Prostate gland (tissue), 2 donors: ENCODE measurements around the gene IL16. TPM values are rescaled to one million over a fixed set of nuclear protein-coding genes. Genes with fewer than 3 reads are reported as not detected.

Experiments used
- DNase-seq: peaks from one replicate; pipeline ENCODE4 v3.0.0-alpha.2; 2019; ENCODE audit warnings: low spot score
- H3K27ac ChIP-seq, 2 donors: fragments of 200-600 bp; sonication (generic); 2 replicates each; pipeline ENCODE4 v1.5.1; 2017 to 2019
- H3K27me3 ChIP-seq: fragments of 200-600 bp; sonication (generic); replicated peaks from 2 replicates; pipeline ENCODE4 v1.5.1; 2019; ENCODE audit not compliant: insufficient read depth
- H3K36me3 ChIP-seq, 2 donors: fragments of 200-600 bp; sonication (generic); 1 replicate in 1 of 2; 2 replicates in 1 of 2; pipeline versions ENCODE4 v1.5.1 to v1.8.1; 2017 to 2019
- H3K4me1 ChIP-seq: fragments of 200-600 bp; sonication (generic); replicated peaks from 2 replicates; pipeline ENCODE4 v1.5.1; 2019
- H3K4me3 ChIP-seq, 2 donors: fragments of 200-600 bp; sonication (generic); 2 replicates each; pipeline ENCODE4 v1.5.1; 2017 to 2019
- H3K9me3 ChIP-seq: fragments of 200-600 bp; sonication (generic); 2 replicates; pipeline ENCODE4 v1.5.1; 2017
- POLR2A ChIP-seq: fragments of 450-650 bp; IDR thresholded peaks from one replicate; pipeline ENCODE4 v1.6.1; 2016; ENCODE audit warnings: antibody characterized with exemption, mild to moderate bottlenecking
- POLR2AphosphoS5 ChIP-seq: sonication (generic); formaldehyde crosslinking; IDR thresholded peaks from one replicate; pipeline ENCODE4 v1.6.1; 2017; ENCODE audit warnings: antibody characterized with exemption
- WGBS: methylation state at CpG from one replicate; pipeline ENCODE4 v1.1.5; 2018; 5-methylcytosine and 5-hydroxymethylcytosine counted together
- intact Hi-C: fragments of 100-400 bp; cut with DNase I; formaldehyde crosslinking; loops from one replicate; pipeline ENCODE4 v1.14.2; 2022
- total RNA-seq, 2 donors: library from RNA; depleted of rRNA; stranded (reverse); fragments of >200 nt; gene quantifications; one replicate each; pipeline ENCODE4 v1.1.0, GENCODE V29; 2016
- TF ChIP-seq, protein P1 (sequence below), 4 experiments: fragments of 200-600 bp in 2 of 4; fragments of 450-650 bp in 2 of 4; sonication (generic) in 2 of 4; IDR thresholded peaks; 1 replicate in 3 of 4; 2 replicates in 1 of 4; pipeline ENCODE4 v1.5.1; 2016 to 2019; ENCODE audit warnings: antibody characterized with exemption in 4 of 4, mild to moderate bottlenecking in 2 of 4, moderate library complexity in 2 of 4

Gene IL16
- total RNA-seq, 2 donors from 2014 or later = 2.7 to 9.9 TPM

DNA sequence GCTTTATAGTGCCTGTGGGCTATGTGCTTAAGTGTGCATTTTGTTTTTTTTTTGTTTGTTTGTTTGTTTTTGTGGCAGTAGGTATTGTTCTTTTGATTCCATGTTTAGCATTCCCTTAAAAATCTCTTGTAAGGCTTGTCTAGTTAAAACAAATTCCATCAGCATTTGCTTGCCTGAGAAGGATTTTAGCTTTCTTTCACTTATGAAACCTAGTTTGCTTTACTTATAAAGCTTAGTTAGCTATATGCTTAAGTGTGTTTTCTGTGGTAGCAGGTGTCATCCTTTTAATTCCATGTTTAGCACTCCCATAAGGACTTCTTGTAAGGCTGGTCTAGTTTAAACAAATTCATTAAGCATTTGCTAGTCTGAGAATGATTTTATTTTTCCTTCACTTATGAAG, 17.3 kb downstream of the IL16 start:
- Histone ChIP-seq H3K4me3 (no peak overlapping the region), H3K36me3 (no peaks in the 10 kb centered on the region), H3K4me1 (no peaks in the 10 kb centered on the region), H3K27ac (no peak overlapping the region), H3K9me3 (no peaks in the 10 kb centered on the region), H3K27me3 (no peaks in the 10 kb centered on the region)
- no peak for DNase-seq
- intact Hi-C loops = no loop called here
- TF ChIP-seq, protein P1, sequence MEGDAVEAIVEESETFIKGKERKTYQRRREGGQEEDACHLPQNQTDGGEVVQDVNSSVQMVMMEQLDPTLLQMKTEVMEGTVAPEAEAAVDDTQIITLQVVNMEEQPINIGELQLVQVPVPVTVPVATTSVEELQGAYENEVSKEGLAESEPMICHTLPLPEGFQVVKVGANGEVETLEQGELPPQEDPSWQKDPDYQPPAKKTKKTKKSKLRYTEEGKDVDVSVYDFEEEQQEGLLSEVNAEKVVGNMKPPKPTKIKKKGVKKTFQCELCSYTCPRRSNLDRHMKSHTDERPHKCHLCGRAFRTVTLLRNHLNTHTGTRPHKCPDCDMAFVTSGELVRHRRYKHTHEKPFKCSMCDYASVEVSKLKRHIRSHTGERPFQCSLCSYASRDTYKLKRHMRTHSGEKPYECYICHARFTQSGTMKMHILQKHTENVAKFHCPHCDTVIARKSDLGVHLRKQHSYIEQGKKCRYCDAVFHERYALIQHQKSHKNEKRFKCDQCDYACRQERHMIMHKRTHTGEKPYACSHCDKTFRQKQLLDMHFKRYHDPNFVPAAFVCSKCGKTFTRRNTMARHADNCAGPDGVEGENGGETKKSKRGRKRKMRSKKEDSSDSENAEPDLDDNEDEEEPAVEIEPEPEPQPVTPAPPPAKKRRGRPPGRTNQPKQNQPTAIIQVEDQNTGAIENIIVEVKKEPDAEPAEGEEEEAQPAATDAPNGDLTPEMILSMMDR (IDR thresholded peaks at IDR 0.05) = no peak
- TF ChIP-seq POLR2A (no peak), POLR2AphosphoS5 (no peak)

DNA sequence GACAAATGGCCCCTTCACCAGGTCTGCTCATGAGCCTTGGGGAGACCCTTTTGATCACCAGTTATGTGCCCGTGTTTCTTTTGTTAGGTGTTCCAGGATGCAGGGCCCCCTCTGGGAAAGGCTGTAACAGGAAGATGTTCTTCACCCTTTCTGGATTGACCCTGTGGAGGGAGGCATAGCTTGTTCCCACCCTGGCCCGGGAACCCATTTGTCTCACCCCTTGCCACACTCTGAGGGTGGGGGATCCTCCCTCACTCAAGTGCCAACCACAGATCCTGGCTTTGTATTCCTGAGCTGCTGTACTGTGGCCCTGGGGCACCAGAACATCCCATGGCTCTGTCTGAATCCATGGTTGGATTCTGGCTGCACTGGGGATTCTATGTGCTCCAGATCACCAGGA, 18.9 kb downstream of the IL16 start:
- Histone ChIP-seq H3K4me3 (no peak overlapping the region), H3K4me1 (no peaks in the 10 kb centered on the region), H3K36me3 (no peaks in the 10 kb centered on the region), H3K27me3 (no peaks in the 10 kb centered on the region), H3K9me3 (no peaks in the 10 kb centered on the region), H3K27ac (no peak overlapping the region)
- intact Hi-C loops = no loop called here
- TF ChIP-seq POLR2A (no peak), POLR2AphosphoS5 (no peak)
- TF ChIP-seq, protein P1 (IDR thresholded peaks at IDR 0.05) = no peak
- DNase-seq = no peak
- WGBS = 91% methylated on average over 2 of the region's 2 CpGs

DNA sequence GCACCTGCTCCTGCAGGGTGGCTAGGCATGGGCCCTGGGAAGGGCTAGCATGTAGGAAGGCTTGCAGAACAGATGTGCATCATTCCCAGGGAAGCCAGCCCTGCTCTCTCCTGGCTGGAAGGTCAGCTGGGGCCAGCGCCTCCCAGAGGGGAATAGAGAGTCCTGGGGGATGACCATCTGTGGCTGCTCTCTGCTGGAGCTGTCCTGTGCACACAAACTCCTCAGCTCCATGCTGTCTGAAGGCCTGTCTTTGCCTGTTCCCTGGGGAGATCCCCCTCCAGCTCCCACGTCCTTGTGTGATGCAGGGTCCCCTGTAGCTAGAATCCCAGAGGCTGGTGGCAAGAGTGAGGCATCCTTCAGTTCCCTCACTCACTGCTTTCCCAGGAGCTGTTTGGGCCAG, 19.3 kb downstream of the IL16 start:
- no peaks in the 10 kb centered on the region for H3K36me3 ChIP-seq
- no peak for DNase-seq
- H3K27ac ChIP-seq = no peak overlapping the region
- no peak overlapping the region for H3K4me3 ChIP-seq
- H3K27me3 ChIP-seq = no peaks in the 10 kb centered on the region
- no peak for TF ChIP-seq POLR2AphosphoS5
- TF ChIP-seq, protein P1 (IDR thresholded peaks at IDR 0.05) = no peak
- TF ChIP-seq POLR2A = no peak
- no peaks in the 10 kb centered on the region for H3K9me3 ChIP-seq
- 86% methylated on average over 2 of the region's 2 CpGs for WGBS
- H3K4me1 ChIP-seq = no peaks in the 10 kb centered on the region
- intact Hi-C loops = no loop called here

DNA sequence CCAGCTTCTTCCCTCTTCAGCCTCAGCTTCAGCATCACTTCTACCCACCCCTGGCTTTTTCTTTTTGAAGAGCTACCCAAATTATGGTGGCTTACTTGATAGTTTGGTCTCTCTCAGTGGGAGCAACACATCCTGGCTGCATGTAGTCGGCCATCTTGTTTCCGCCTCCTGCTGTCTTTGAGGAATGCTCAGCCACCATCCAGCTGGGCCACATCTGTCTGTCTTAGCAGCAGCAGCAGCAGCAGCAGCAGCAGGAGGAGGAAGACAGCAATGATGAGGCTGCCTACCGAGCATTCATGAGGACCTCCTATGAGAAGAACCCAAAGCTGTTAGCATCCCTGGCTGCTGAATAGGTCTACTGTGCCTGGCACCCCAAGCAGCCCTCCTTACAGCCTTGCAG, 19.7 kb downstream of the IL16 start:
- intact Hi-C loops = no loop called here
- Histone ChIP-seq H3K27me3 (no peaks in the 10 kb centered on the region), H3K9me3 (no peaks in the 10 kb centered on the region), H3K36me3 (no peaks in the 10 kb centered on the region), H3K4me1 (no peaks in the 10 kb centered on the region), H3K4me3 (no peak overlapping the region), H3K27ac (no peak overlapping the region)
- TF ChIP-seq POLR2A (no peak), POLR2AphosphoS5 (no peak)
- TF ChIP-seq, protein P1 (IDR thresholded peaks at IDR 0.05) = no peak
- WGBS = 77% methylated on average over 3 of the region's 3 CpGs
- no peak for DNase-seq

DNA sequence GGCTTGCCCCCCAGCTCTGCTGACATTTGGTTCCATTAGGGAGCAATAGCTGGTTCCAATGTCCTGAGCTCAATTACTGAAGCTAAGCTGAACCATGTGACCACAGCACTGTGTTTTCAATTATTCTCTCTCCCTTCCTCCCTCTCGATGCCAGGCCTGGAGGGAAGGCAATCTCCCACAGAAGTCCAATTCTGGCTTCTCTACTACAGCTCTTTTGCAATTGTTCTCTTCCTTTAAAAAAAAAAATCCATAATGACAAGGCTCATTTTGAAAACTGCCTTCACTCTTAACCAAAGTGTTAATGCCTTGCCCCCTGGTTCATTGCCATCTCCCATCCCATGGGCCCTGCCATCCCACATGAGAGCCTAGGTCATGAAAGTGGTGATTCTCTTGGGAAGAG, 24.8 kb downstream of the IL16 start:
- H3K4me1 ChIP-seq = no peaks in the 10 kb centered on the region
- no peak for DNase-seq
- intact Hi-C loops = no loop called here
- H3K36me3 ChIP-seq = no peaks in the 10 kb centered on the region
- WGBS = 62% methylated on average over 1 of the region's 1 CpG
- H3K4me3 ChIP-seq = no peak overlapping the region
- TF ChIP-seq, protein P1 (IDR thresholded peaks at IDR 0.05) = no peak
- no peak for TF ChIP-seq POLR2A
- TF ChIP-seq POLR2AphosphoS5 = no peak
- H3K27me3 ChIP-seq = no peaks in the 10 kb centered on the region
- H3K9me3 ChIP-seq = no peaks in the 10 kb centered on the region
- no peak overlapping the region for H3K27ac ChIP-seq
